MM.1S (cell line): ENCODE data around the gene SLIT1.

Experiments used
- DNase-seq: peaks from one replicate; pipeline ENCODE4 v3.0.0-alpha.2; 2015
- H2AFZ ChIP-seq: fragments of 300-600 bp; sonication (generic); 2 replicates; pipeline ENCODE4 v1.6.0; 2016; ENCODE audit warnings: antibody characterized with exemption, low read length
- H3F3A ChIP-seq: fragments of 300-600 bp; sonication (generic); 2 replicates; pipeline ENCODE4 v1.6.1; 2016; ENCODE audit warnings: mild to moderate bottlenecking, antibody characterized with exemption, low read length, moderate library complexity, mixed read lengths; ENCODE audit not compliant: insufficient read depth
- H3K27ac ChIP-seq: fragments of 300-600 bp; sonication (generic); 2 replicates; pipeline ENCODE4 v1.5.1; 2016; ENCODE audit warnings: mild to moderate bottlenecking, low read length
- H3K27me3 ChIP-seq: fragments of 300-600 bp; sonication (generic); replicated peaks from 2 replicates; pipeline ENCODE4 v1.6.0; 2016; ENCODE audit warnings: low read length; ENCODE audit not compliant: insufficient read depth
- H3K36me3 ChIP-seq: fragments of 300-600 bp; sonication (generic); replicated peaks from 2 replicates; pipeline ENCODE4 v1.6.1; 2016; ENCODE audit warnings: mild to moderate bottlenecking, low read length, mixed read lengths; ENCODE audit not compliant: insufficient read depth
- H3K4me1 ChIP-seq: fragments of 300-600 bp; sonication (generic); 2 replicates; pipeline ENCODE4 v1.6.1; 2016; ENCODE audit warnings: low read length, mixed read lengths
- H3K4me2 ChIP-seq: fragments of 300-600 bp; sonication (generic); 2 replicates; pipeline ENCODE4 v1.6.0; 2016; ENCODE audit warnings: low read depth, low read length
- H3K4me3 ChIP-seq: fragments of 300-600 bp; sonication (generic); 2 replicates; pipeline ENCODE4 v1.5.1; 2016; ENCODE audit warnings: low read length, mixed read lengths
- H3K79me2 ChIP-seq: fragments of 300-600 bp; sonication (generic); 2 replicates; pipeline ENCODE4 v1.6.1; 2016; ENCODE audit warnings: mixed run types, low read length, mixed read lengths
- H3K9ac ChIP-seq: fragments of 300-600 bp; sonication (generic); 2 replicates; pipeline ENCODE4 v1.6.1; 2016; ENCODE audit warnings: low read length, mixed read lengths
- H3K9me2 ChIP-seq: fragments of 300-600 bp; sonication (generic); replicated peaks from 2 replicates; pipeline ENCODE4 v1.6.1; 2016; ENCODE audit warnings: mild to moderate bottlenecking, low read length, mixed read lengths; ENCODE audit not compliant: insufficient read depth
- H3K9me3 ChIP-seq: fragments of 300-600 bp; sonication (generic); replicated peaks from 2 replicates; pipeline ENCODE4 v1.6.1; 2016; ENCODE audit warnings: mild to moderate bottlenecking, low read length, mixed read lengths; ENCODE audit not compliant: insufficient read depth
- H4K20me1 ChIP-seq: fragments of 300-600 bp; sonication (generic); 2 replicates; pipeline ENCODE4 v1.6.1; 2016; ENCODE audit warnings: mild to moderate bottlenecking, low read length, moderate library complexity, mixed read lengths; ENCODE audit not compliant: insufficient read depth
- CTCF ChIP-seq: fragments of 300-600 bp; sonication (generic); IDR thresholded peaks from 2 replicates; pipeline ENCODE4 v1.5.1; 2016; ENCODE audit warnings: antibody characterized with exemption, low read length, mixed read lengths
- EZH2 ChIP-seq: fragments of 300-600 bp; sonication (generic); optimal IDR thresholded peaks from 2 replicates; pipeline ENCODE3; 2017; ENCODE audit warnings: low read depth, mild to moderate bottlenecking, antibody characterized with exemption, low read length, mixed read lengths
- EZH2phosphoT487 ChIP-seq: fragments of 300-600 bp; sonication (generic); IDR thresholded peaks from 2 replicates; pipeline ENCODE4 v1.6.1; 2018; ENCODE audit warnings: antibody characterized with exemption, low read length

The SLIT1 gene

GRCh38 chr10:97032624-97033023, 153.1 kb downstream of the SLIT1 start:
- Histone ChIP-seq H3K27me3 (peaks cover 12% of the 10 kb centered on the region; the same call in 1 of the 2 replicates), H3K9ac (no peak overlapping the region), H3K4me2 (no peak overlapping the region), H3K27ac (no peak overlapping the region), H3K79me2 (no peaks in the 10 kb centered on the region), H3F3A (no peaks in the 10 kb centered on the region), H3K4me1 (no peaks in the 10 kb centered on the region), H3K36me3 (no peaks in the 10 kb centered on the region), H3K9me3 (no peaks in the 10 kb centered on the region), H3K9me2 (no peaks in the 10 kb centered on the region), H3K4me3 (no peak overlapping the region), H4K20me1 (no peaks in the 10 kb centered on the region), H2AFZ (no peak overlapping the region)
- no peak for DNase-seq
- TF ChIP-seq EZH2 (no peak), CTCF (no peak), EZH2phosphoT487 (no peak)

GRCh38 chr10:97031459-97031858, 154.3 kb downstream of the SLIT1 start:
- H3K36me3 ChIP-seq, result no peaks in the 10 kb centered on the region
- H3K27ac ChIP-seq, result no peak overlapping the region
- no peak for DNase-seq
- no peaks in the 10 kb centered on the region for H3K79me2 ChIP-seq
- H2AFZ ChIP-seq, result no peak overlapping the region
- no peaks in the 10 kb centered on the region for H3K4me1 ChIP-seq
- no peaks in the 10 kb centered on the region for H4K20me1 ChIP-seq
- H3K9me3 ChIP-seq, result no peaks in the 10 kb centered on the region
- no peaks in the 10 kb centered on the region for H3K9me2 ChIP-seq
- no peak overlapping the region for H3K4me3 ChIP-seq
- H3K27me3 ChIP-seq, result peaks cover 12% of the 10 kb centered on the region; the same call in 1 of the 2 replicates
- H3K9ac ChIP-seq, result no peak overlapping the region
- H3F3A ChIP-seq, result no peaks in the 10 kb centered on the region
- H3K4me2 ChIP-seq, result no peak overlapping the region
- TF ChIP-seq EZH2phosphoT487 (no peak), CTCF (no peak), EZH2 (no peak)

GRCh38 chr10:97030894-97031293, 154.9 kb downstream of the SLIT1 start:
- Histone ChIP-seq H4K20me1 (no peaks in the 10 kb centered on the region), H3K9ac (no peak overlapping the region), H3K4me2 (no peak overlapping the region), H3K36me3 (no peaks in the 10 kb centered on the region), H3K4me3 (no peak overlapping the region), H3K4me1 (no peaks in the 10 kb centered on the region), H3K79me2 (no peaks in the 10 kb centered on the region), H3K9me2 (no peaks in the 10 kb centered on the region), H3K9me3 (no peaks in the 10 kb centered on the region), H3K27ac (no peak overlapping the region), H3K27me3 (peaks cover 7% of the 10 kb centered on the region; the same call in 1 of the 2 replicates), H2AFZ (no peak overlapping the region), H3F3A (no peaks in the 10 kb centered on the region)
- TF ChIP-seq EZH2 (no peak), EZH2phosphoT487 (no peak), CTCF (no peak)
- no peak for DNase-seq
